Vagina (tissue), 2 donors: ENCODE data around the gene MRPS18B.

Source experiments
- POLR2A ChIP-seq, 2 donors: fragments of 450-650 bp; IDR thresholded peaks; one replicate each; pipeline ENCODE4 v1.6.1; 2017; ENCODE audit warnings: antibody characterized with exemption in 2 of 2, mild to moderate bottlenecking in 2 of 2, moderate library complexity in 2 of 2
- POLR2AphosphoS5 ChIP-seq, 2 donors: sonication (generic); formaldehyde crosslinking; IDR thresholded peaks; one replicate each; pipeline ENCODE4 v1.9.0; 2017; ENCODE audit warnings: antibody characterized with exemption in 2 of 2, mild to moderate bottlenecking in 2 of 2, low read depth in 1 of 2; ENCODE audit not compliant: insufficient read depth in 1 of 2
- TF ChIP-seq, protein P1 (sequence below), 3 experiments: fragments of 450-650 bp in 2 of 3; fragments of 200-600 bp in 1 of 3; sonication (generic) in 1 of 3; IDR thresholded peaks; one replicate each; pipeline ENCODE4 v1.5.1; 2017 to 2019; ENCODE audit warnings: antibody characterized with exemption in 3 of 3, mild to moderate bottlenecking in 2 of 3, moderate library complexity in 2 of 3

DNA sequence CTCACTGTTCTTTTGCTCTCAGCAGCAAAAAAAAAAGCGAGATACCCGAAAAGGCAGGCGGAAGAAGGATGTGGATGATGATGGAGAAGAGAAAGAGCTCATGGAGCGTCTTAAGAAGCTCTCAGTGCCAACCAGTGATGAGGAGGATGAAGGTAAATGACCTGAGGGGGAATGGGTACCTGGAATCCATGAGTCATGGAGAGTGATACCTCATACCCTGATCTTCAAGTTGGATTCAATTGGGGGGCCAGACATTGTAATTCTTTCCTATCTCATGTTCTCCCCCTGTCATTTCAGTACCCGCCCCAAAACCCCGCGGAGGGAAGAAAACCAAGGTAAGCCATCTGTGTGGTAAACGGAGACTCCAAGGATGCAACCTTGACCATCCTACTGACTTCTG, 39.6 kb upstream of the MRPS18B start:
- TF ChIP-seq POLR2A (IDR thresholded peaks at IDR 0.05) (no peak), POLR2AphosphoS5 (IDR thresholded peaks at IDR 0.05; ENCODE audit: insufficient read depth in 1 of 2, low read depth in 1 of 2) (no peak)
- TF ChIP-seq, protein P1, sequence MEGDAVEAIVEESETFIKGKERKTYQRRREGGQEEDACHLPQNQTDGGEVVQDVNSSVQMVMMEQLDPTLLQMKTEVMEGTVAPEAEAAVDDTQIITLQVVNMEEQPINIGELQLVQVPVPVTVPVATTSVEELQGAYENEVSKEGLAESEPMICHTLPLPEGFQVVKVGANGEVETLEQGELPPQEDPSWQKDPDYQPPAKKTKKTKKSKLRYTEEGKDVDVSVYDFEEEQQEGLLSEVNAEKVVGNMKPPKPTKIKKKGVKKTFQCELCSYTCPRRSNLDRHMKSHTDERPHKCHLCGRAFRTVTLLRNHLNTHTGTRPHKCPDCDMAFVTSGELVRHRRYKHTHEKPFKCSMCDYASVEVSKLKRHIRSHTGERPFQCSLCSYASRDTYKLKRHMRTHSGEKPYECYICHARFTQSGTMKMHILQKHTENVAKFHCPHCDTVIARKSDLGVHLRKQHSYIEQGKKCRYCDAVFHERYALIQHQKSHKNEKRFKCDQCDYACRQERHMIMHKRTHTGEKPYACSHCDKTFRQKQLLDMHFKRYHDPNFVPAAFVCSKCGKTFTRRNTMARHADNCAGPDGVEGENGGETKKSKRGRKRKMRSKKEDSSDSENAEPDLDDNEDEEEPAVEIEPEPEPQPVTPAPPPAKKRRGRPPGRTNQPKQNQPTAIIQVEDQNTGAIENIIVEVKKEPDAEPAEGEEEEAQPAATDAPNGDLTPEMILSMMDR (IDR thresholded peaks at IDR 0.05) = no peak
